Kidney tubule cell (primary cell): ENCODE measurements around the gene NKAIN2.
"Not testable (repeated sequence)": the region's sequence is repeated elsewhere in the genome, so short reads cannot be mapped to it uniquely, and the experiment has no call there.

Experiments used
- DNase-seq: peaks from one replicate; pipeline ENCODE4 v3.0.0-alpha.2; 2018; ENCODE audit warnings: low spot score

Gene NKAIN2

GRCh38 chr6:124433387-124434160 is 629.9 kb downstream of the NKAIN2 start:
- DNase-seq = no peak

GRCh38 chr6:124434421-124434820 is 630.8 kb downstream of the NKAIN2 start:
- no peak for DNase-seq

GRCh38 chr6:124436803-124437202 is 633.1 kb downstream of the NKAIN2 start:
- no peak for DNase-seq

- DNase-seq = no peak
Observed at GRCh38 chr6:124438546-124439065, 634.9 kb downstream of the NKAIN2 start.

- DNase-seq = peak; percentile 8
Observed at GRCh38 chr6:124441450-124441849, 637.8 kb downstream of the NKAIN2 start.

GRCh38 chr6:124443541-124443940 is 639.9 kb downstream of the NKAIN2 start:
- no peak for DNase-seq

GRCh38 chr6:124445581-124445980 is 641.9 kb downstream of the NKAIN2 start:
- DNase-seq = no peak

- DNase-seq = no peak
Observed at GRCh38 chr6:124446961-124447360, 643.3 kb downstream of the NKAIN2 start.

GRCh38 chr6:124459268-124459667 is 655.6 kb downstream of the NKAIN2 start:
- DNase-seq = no peak

GRCh38 chr6:124462750-124463149 is 659.1 kb downstream of the NKAIN2 start:
- no peak for DNase-seq

- DNase-seq = no peak
Observed at GRCh38 chr6:124463271-124463670, 659.6 kb downstream of the NKAIN2 start.

GRCh38 chr6:124464600-124464999 is 660.9 kb downstream of the NKAIN2 start:
- not testable (repeated sequence) for DNase-seq

- no peak for DNase-seq
Observed at GRCh38 chr6:124466949-124467348, 663.3 kb downstream of the NKAIN2 start.

- no peak for DNase-seq
Observed at GRCh38 chr6:124467366-124467765, 663.7 kb downstream of the NKAIN2 start.

- no peak for DNase-seq
Observed at GRCh38 chr6:124470803-124471202, 667.1 kb downstream of the NKAIN2 start.

- DNase-seq = no peak
Observed at GRCh38 chr6:124475176-124475575, 671.5 kb downstream of the NKAIN2 start.

- no peak for DNase-seq
Observed at GRCh38 chr6:124478906-124479305, 675.2 kb downstream of the NKAIN2 start.

GRCh38 chr6:124479991-124480430 is 676.3 kb downstream of the NKAIN2 start:
- DNase-seq = peak; percentile 41

- no peak for DNase-seq
Observed at GRCh38 chr6:124482071-124482491, 678.4 kb downstream of the NKAIN2 start.

GRCh38 chr6:124487623-124488431 is 684.2 kb downstream of the NKAIN2 start:
- DNase-seq = peak; percentile 76

GRCh38 chr6:124490122-124490521 is 686.5 kb downstream of the NKAIN2 start:
- peak; percentile 89 for DNase-seq

- no peak for DNase-seq
Observed at GRCh38 chr6:124493259-124493658, 689.6 kb downstream of the NKAIN2 start.
